WTC11 (cell line): ENCODE data around the gene GAL3ST2. TPM values are rescaled to one million over a fixed set of nuclear protein-coding genes. Genes with fewer than 3 reads are reported as not detected.
A peak's percentile ranks its signal among the peaks of the same experiment; 100 is the strongest.
"Not testable (repeated sequence)": the region's sequence is repeated elsewhere in the genome, so short reads cannot be mapped to it uniquely, and the experiment has no call there.

ENCODE experiments used
- ATAC-seq: fragments of 200-7000 bp; cut with Tn5 transposase; 2 replicates; pipeline ENCODE4 v1.10.0; 2021; ENCODE audit warnings: mild to moderate bottlenecking, moderate library complexity
- CTCF ChIA-PET: fragments of 300-600 bp; sonication (Branson Sonifier 250); formaldehyde crosslinking; loops from one replicate; lab custom pipeline; 2021; ENCODE audit warnings: antibody characterized with exemption; lab: Charles Lee
- POLR2A ChIA-PET: fragments of 350-600 bp; sonication (Branson Sonifier 250); formaldehyde crosslinking; loops from one replicate; lab custom pipeline; 2021; ENCODE audit warnings: antibody characterized with exemption; lab: Charles Lee
- DNase-seq: peaks from one replicate; pipeline ENCODE4 v3.0.0; 2021; ENCODE audit warnings: low spot score
- H3K27ac Mint-ChIP-seq: 2 replicates; pipeline ENCODE4 v1.8.0; 2021; ENCODE audit warnings: mixed read lengths
- H3K27me3 Mint-ChIP-seq: 2 replicates; pipeline ENCODE4 v1.8.0; 2021; ENCODE audit warnings: low read depth, mild to moderate bottlenecking, moderate library complexity, mixed read lengths
- H3K36me3 Mint-ChIP-seq: 2 replicates; pipeline ENCODE4 v1.8.0; 2021; ENCODE audit warnings: mixed read lengths
- H3K4me1 Mint-ChIP-seq: 2 replicates; pipeline ENCODE4 v1.8.0; 2022; ENCODE audit warnings: mixed read lengths
- H3K4me3 Mint-ChIP-seq: 2 replicates; pipeline ENCODE4 v1.8.0; 2021; ENCODE audit warnings: mild to moderate bottlenecking, moderate library complexity, mixed read lengths
- H3K9me3 Mint-ChIP-seq: 2 replicates; pipeline ENCODE4 v1.8.0; 2021; ENCODE audit warnings: mixed read lengths
- FOXK1 ChIP-seq: sonication (generic); formaldehyde crosslinking; IDR thresholded peaks from 2 replicates; pipeline ENCODE4 v1.8.0; 2022; ENCODE audit warnings: mild to moderate bottlenecking, moderate library complexity, missing genetic modification reagents
- NFYB ChIP-seq: sonication (generic); formaldehyde crosslinking; conservative IDR thresholded peaks from 2 replicates; pipeline ENCODE4 v1.8.0; 2022; ENCODE audit warnings: low read depth, missing genetic modification reagents
- RORB ChIP-seq: fragments of 250-450 bp; sonication (Bioruptor Pico); IDR thresholded peaks from 2 replicates; pipeline ENCODE4 v1.9.0; 2021; ENCODE audit warnings: mild to moderate bottlenecking
- TEAD4 ChIP-seq: sonication (generic); formaldehyde crosslinking; IDR thresholded peaks from 2 replicates; pipeline ENCODE4 v1.8.0; 2022; ENCODE audit warnings: mild to moderate bottlenecking, missing genetic modification reagents
- ZNF219 ChIP-seq: sonication (generic); formaldehyde crosslinking; IDR thresholded peaks from 2 replicates; pipeline ENCODE4 v1.8.0; 2023; ENCODE audit warnings: missing genetic modification reagents, mild to moderate bottlenecking, borderline replicate concordance
- ZNF423 ChIP-seq: fragments of 250-450 bp; sonication (Bioruptor Pico); IDR thresholded peaks from 2 replicates; pipeline ENCODE4 v2.1.2; 2022; ENCODE audit warnings: mild to moderate bottlenecking, moderate library complexity
- ZNF671 ChIP-seq: fragments of 250-450 bp; sonication (Bioruptor Pico); IDR thresholded peaks from 2 replicates; pipeline ENCODE4 v1.8.0; 2021; ENCODE audit warnings: mild to moderate bottlenecking
- total RNA-seq: library from RNA; stranded (reverse); gene quantifications from 3 replicates; pipeline ENCODE4 v1.2.3, GENCODE V29; 2021
- TF ChIP-seq, protein P1 (sequence below): sonication (generic); formaldehyde crosslinking; IDR thresholded peaks from 2 replicates; pipeline ENCODE4 v1.8.0; 2023; ENCODE audit warnings: mild to moderate bottlenecking, missing genetic modification reagents
- TF ChIP-seq, protein P2 (sequence below): fragments of 250-450 bp; sonication (Bioruptor Pico); IDR thresholded peaks from 2 replicates; pipeline ENCODE4 v1.9.0; 2021; ENCODE audit warnings: moderate library complexity, mild to moderate bottlenecking, inconsistent platforms, borderline replicate concordance
- TF ChIP-seq, protein P3 (sequence below): sonication (generic); formaldehyde crosslinking; IDR thresholded peaks from 2 replicates; pipeline ENCODE4 v1.8.1; 2022; ENCODE audit warnings: mild to moderate bottlenecking, missing genetic modification reagents, moderate library complexity, borderline replicate concordance
- TF ChIP-seq, protein P4 (sequence below): sonication (generic); formaldehyde crosslinking; conservative IDR thresholded peaks from 2 replicates; pipeline ENCODE4 v1.8.1; 2022; ENCODE audit warnings: mild to moderate bottlenecking, missing genetic modification reagents
- TF ChIP-seq, protein P5 (sequence below): sonication (generic); formaldehyde crosslinking; IDR thresholded peaks from 2 replicates; pipeline ENCODE4 v1.8.1; 2022; ENCODE audit warnings: mild to moderate bottlenecking, moderate library complexity, missing genetic modification reagents
- TF ChIP-seq, protein P6 (sequence below): sonication (generic); formaldehyde crosslinking; IDR thresholded peaks from 2 replicates; pipeline ENCODE4 v1.8.1; 2022; ENCODE audit warnings: missing genetic modification reagents, borderline replicate concordance
- TF ChIP-seq, protein P7 (sequence below): sonication (generic); formaldehyde crosslinking; IDR thresholded peaks from 2 replicates; pipeline ENCODE4 v1.8.0; 2022; ENCODE audit warnings: mild to moderate bottlenecking, missing genetic modification reagents

GAL3ST2 gene
- total RNA-seq, 1 experiment from 2014 or later = 0.98 TPM

DNA sequence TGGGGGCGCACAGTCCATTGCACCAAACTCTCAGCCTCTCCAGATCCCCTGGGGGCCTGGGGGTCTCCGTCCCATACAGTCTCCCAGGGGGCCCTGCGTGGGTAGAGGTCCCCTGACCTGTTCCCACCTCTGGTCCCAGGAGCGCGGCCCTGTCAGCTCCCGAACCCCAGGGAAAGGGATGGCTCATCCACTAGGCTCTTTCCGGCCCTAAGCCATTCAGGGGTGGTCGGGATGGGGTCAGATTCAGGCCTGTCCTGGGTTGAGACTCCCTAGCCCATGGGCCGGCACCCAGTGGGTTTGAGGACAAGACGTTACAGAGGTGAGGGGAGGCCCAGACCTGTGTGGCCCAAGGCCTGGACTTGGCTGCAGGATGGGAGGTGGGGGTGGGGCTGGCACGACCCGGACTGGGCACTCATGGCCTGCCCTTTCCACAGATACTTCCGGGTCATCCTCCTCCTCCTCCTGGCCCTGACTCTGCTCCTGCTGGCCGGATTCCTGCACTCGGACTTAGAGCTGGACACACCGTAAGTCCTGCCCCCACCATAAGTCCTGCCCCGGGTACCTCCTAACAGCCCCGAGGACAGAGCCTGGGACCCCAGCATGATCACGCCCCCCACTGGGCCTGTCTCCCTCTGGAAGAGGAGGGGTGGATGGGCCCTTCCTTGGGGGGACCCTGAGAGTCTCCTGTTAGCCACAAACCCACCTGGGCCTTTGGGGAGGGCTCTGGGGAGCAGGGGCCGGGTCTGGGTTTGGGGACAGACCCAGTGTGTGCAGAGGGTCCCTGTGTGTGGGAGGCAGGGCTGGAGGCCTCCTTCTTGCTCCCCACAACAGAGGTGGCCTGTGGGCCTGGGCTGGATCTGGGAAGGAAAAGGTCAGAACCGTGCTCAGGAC lies 22.3 kb downstream of the GAL3ST2 start (continued):
- TF ChIP-seq, protein P1, sequence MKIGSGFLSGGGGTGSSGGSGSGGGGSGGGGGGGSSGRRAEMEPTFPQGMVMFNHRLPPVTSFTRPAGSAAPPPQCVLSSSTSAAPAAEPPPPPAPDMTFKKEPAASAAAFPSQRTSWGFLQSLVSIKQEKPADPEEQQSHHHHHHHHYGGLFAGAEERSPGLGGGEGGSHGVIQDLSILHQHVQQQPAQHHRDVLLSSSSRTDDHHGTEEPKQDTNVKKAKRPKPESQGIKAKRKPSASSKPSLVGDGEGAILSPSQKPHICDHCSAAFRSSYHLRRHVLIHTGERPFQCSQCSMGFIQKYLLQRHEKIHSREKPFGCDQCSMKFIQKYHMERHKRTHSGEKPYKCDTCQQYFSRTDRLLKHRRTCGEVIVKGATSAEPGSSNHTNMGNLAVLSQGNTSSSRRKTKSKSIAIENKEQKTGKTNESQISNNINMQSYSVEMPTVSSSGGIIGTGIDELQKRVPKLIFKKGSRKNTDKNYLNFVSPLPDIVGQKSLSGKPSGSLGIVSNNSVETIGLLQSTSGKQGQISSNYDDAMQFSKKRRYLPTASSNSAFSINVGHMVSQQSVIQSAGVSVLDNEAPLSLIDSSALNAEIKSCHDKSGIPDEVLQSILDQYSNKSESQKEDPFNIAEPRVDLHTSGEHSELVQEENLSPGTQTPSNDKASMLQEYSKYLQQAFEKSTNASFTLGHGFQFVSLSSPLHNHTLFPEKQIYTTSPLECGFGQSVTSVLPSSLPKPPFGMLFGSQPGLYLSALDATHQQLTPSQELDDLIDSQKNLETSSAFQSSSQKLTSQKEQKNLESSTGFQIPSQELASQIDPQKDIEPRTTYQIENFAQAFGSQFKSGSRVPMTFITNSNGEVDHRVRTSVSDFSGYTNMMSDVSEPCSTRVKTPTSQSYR (CRISPR knock-in tag) = no peak
- TF ChIP-seq FOXK1 (CRISPR knock-in tag) (no peak), ZNF219 (no peak)
- TF ChIP-seq, protein P2, sequence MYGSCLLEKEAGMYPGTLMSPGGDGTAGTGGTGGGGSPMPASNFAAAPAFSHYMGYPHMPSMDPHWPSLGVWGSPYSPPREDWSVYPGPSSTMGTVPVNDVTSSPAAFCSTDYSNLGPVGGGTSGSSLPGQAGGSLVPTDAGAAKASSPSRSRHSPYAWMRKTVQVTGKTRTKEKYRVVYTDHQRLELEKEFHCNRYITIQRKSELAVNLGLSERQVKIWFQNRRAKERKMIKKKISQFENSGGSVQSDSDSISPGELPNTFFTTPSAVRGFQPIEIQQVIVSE (CRISPR knock-in tag) = no peak
- TF ChIP-seq, protein P3, sequence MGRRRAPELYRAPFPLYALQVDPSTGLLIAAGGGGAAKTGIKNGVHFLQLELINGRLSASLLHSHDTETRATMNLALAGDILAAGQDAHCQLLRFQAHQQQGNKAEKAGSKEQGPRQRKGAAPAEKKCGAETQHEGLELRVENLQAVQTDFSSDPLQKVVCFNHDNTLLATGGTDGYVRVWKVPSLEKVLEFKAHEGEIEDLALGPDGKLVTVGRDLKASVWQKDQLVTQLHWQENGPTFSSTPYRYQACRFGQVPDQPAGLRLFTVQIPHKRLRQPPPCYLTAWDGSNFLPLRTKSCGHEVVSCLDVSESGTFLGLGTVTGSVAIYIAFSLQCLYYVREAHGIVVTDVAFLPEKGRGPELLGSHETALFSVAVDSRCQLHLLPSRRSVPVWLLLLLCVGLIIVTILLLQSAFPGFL (CRISPR knock-in tag) = no peak
- TF ChIP-seq, protein P4, sequence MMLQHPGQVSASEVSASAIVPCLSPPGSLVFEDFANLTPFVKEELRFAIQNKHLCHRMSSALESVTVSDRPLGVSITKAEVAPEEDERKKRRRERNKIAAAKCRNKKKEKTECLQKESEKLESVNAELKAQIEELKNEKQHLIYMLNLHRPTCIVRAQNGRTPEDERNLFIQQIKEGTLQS (CRISPR knock-in tag) = no peak
- TF ChIP-seq, all 79 proteins: peak for 0

DNA sequence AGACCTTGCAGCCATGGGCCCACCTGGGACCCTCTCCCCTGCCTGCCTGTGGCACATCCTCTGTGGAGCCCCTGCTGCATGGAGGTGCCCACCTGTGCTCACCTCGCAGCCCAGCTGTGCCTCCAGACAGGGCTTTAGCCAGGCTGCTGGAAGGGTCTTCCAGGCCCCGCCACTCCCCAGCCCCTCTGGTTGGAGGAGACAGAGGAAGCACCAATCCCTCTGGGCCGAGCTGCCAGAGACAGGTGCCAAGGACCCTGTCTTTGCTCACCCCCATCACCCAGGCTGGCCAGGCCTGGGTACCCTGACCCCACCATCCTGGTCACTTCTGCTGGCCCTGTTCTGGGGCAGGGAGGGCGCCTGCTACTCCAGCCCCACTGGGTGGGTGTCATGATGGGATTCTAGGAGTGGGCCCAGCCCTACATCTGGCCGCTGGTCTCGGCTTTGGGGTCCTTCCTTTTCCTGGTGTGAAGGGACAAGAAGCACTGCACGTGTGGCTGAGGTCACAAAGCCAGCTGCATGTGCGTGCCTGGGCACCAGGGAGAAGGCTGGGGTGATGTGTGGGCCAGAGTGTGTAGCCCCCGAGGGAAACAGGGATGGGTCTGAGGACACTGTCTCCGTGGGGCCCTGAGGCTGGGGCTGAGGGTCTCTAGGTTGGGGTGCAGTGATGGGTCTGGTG lies 23.0 kb downstream of the GAL3ST2 start:
- no peak overlapping the region for H3K4me3 Mint-ChIP-seq
- ChIA-PET POLR2A (no interaction called here), CTCF (no interaction called here)
- H3K9me3 Mint-ChIP-seq = no peaks in the 10 kb centered on the region
- DNase-seq (no peak), ATAC-seq (no peak)
- no peaks in the 10 kb centered on the region for H3K36me3 Mint-ChIP-seq
- no peak overlapping the region for H3K27ac Mint-ChIP-seq
- H3K4me1 Mint-ChIP-seq = peaks cover 5% of the 10 kb centered on the region
- TF ChIP-seq TEAD4 (CRISPR knock-in tag) = no peak
- peaks cover 19% of the 10 kb centered on the region for H3K27me3 Mint-ChIP-seq

DNA sequence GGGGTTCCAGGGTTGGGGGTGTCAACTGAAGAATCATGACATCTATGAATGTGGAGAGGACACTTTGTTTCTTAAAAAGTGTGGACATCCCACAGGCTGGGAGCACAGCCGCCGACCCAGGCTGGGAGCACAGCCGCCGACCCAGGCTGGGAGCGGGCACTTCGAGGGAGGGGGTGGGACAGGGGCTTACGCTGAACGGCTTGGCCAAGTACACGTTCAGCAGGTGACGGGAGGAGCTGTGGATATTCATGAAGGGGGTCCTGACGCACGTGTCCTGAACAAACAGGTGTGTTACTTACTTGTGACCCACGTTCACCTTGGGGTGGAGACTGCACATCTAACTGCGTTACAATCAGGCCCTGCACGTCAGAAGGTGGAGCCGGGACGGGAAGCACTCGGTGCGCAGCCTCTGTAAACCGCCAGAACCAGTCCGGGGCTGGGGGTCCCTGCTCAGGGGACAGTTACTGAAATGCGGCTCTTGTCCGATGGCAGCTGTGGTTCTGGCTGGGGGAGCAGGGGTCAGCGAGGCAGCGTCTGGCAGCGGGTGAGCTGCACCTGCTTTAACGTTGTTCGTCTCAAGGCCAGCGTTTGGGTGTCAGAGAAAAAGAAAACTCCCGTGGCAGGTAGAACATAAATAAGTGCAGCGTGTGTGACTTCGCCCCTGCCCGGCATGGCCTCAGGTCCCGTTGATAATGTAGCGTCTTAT lies 23.7 kb downstream of the GAL3ST2 start:
- H3K4me3 Mint-ChIP-seq, H3K27ac Mint-ChIP-seq, POLR2A ChIA-PET, H3K9me3 Mint-ChIP-seq, DNase-seq, H3K36me3 Mint-ChIP-seq, CTCF ChIA-PET, ATAC-seq, H3K4me1 Mint-ChIP-seq: not testable (repeated sequence)
- H3K27me3 Mint-ChIP-seq = peaks cover 22% of the 10 kb centered on the region

DNA sequence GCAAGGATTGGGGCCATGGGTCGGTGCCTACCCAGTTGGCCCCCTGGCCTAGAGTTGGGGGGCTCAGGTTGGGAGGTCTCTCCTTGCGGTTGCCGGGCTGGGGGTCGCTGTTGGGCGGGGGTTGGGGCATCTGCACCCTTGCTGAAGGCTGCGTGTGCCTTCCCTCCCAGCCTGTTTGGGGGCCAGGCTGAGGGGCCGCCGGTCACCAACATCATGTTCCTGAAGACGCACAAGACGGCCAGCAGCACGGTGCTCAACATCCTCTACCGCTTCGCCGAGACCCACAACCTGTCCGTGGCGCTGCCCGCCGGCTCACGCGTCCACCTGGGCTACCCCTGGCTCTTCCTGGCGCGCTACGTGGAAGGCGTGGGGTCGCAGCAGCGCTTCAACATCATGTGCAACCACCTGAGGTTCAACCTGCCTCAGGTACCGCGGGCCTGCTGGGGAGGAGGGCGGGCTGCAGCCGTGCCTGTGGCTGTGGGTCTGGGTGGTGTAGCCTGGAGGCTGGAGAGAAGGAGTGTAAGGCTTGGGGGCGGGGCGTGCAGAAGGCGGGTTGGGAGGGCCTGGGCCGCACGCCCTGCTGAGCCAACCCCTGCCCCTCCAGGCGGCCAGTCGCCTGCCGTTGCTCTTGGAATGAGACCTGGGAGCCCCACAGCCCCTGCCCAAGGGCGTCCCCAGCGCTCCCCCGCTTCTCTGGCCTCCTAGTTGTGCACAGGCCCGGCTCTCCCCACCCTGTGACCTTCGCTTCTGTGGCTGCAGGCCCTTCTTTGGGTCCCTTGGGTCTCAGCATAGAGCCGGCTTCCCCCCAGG lies 25.2 kb downstream of the GAL3ST2 start:
- peak; percentile 64 for ATAC-seq
- ChIA-PET POLR2A (no interaction called here), CTCF (no interaction called here)
- Mint-ChIP-seq H3K4me1 (peaks cover 8% of the 10 kb centered on the region), H3K9me3 (no peaks in the 10 kb centered on the region), H3K27ac (no peak overlapping the region), H3K27me3 (peaks cover 22% of the 10 kb centered on the region), H3K36me3 (no peaks in the 10 kb centered on the region), H3K4me3 (no peak overlapping the region)
- TF ChIP-seq ZNF671 (CRISPR knock-in tag) = no peak
- 0 out of 2 replicates have a peak, but pooled peaks have one; percentile 32 for TF ChIP-seq ZNF423 (CRISPR knock-in tag)
- TF ChIP-seq, protein P5, sequence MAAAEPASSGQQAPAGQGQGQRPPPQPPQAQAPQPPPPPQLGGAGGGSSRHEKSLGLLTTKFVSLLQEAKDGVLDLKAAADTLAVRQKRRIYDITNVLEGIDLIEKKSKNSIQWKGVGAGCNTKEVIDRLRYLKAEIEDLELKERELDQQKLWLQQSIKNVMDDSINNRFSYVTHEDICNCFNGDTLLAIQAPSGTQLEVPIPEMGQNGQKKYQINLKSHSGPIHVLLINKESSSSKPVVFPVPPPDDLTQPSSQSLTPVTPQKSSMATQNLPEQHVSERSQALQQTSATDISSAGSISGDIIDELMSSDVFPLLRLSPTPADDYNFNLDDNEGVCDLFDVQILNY (CRISPR knock-in tag) = no peak
- no peak for TF ChIP-seq RORB (CRISPR knock-in tag)
- TF ChIP-seq NFYB (CRISPR knock-in tag) = no peak
- TF ChIP-seq, protein P6, sequence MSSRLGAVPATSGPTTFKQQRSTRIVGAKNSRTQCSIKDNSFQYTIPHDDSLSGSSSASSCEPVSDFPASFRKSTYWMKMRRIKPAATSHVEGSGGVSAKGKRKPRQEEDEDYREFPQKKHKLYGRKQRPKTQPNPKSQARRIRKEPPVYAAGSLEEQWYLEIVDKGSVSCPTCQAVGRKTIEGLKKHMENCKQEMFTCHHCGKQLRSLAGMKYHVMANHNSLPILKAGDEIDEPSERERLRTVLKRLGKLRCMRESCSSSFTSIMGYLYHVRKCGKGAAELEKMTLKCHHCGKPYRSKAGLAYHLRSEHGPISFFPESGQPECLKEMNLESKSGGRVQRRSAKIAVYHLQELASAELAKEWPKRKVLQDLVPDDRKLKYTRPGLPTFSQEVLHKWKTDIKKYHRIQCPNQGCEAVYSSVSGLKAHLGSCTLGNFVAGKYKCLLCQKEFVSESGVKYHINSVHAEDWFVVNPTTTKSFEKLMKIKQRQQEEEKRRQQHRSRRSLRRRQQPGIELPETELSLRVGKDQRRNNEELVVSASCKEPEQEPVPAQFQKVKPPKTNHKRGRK (CRISPR knock-in tag) = no peak
- TF ChIP-seq, protein P7, sequence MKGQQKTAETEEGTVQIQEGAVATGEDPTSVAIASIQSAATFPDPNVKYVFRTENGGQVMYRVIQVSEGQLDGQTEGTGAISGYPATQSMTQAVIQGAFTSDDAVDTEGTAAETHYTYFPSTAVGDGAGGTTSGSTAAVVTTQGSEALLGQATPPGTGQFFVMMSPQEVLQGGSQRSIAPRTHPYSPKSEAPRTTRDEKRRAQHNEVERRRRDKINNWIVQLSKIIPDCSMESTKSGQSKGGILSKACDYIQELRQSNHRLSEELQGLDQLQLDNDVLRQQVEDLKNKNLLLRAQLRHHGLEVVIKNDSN (CRISPR knock-in tag) = no peak
- peak; percentile 55 for DNase-seq
